ENCODE data around the gene CCNA1.

DNA sequence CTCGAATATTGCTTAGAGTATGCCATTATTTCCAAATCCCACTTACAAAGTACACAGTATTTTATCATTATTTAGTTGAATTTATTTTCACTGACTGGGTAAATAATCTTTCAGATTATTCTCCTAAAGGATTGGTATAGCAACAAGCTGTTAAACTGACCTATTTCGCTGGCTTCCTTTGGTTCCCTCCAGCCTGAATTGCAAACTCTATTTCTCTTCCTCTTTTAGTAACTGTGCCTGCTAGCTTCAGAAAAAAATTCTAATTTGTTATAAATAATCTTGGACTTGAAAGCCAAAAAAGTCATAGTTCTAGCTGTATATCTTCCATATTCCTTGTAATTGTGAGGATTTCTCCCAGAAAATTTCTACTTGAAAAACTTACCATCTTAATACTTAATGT lies 15.0 kb upstream of the CCNA1 start:
- TF ChIP-seq, protein P1, sequence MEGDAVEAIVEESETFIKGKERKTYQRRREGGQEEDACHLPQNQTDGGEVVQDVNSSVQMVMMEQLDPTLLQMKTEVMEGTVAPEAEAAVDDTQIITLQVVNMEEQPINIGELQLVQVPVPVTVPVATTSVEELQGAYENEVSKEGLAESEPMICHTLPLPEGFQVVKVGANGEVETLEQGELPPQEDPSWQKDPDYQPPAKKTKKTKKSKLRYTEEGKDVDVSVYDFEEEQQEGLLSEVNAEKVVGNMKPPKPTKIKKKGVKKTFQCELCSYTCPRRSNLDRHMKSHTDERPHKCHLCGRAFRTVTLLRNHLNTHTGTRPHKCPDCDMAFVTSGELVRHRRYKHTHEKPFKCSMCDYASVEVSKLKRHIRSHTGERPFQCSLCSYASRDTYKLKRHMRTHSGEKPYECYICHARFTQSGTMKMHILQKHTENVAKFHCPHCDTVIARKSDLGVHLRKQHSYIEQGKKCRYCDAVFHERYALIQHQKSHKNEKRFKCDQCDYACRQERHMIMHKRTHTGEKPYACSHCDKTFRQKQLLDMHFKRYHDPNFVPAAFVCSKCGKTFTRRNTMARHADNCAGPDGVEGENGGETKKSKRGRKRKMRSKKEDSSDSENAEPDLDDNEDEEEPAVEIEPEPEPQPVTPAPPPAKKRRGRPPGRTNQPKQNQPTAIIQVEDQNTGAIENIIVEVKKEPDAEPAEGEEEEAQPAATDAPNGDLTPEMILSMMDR (IDR thresholded peaks at IDR 0.05; ENCODE audit: insufficient read depth, low read length, poor library complexity, severe bottlenecking), result no peak
- TF ChIP-seq EZH2phosphoT487 (conservative IDR thresholded peaks at IDR 0.05; ENCODE audit: low read length), result no peak

All from SU-DHL-6 (cell line).